Middle frontal gyrus (tissue), 1 donor: ENCODE measurements around the gene AKNA.

ENCODE experiments used
- DNase-seq: peaks from one replicate; pipeline ENCODE4 v3.0.0-alpha.2; 2015; ENCODE audit warnings: low spot score; ENCODE audit errors: extremely low spot score

The AKNA gene

GRCh38 chr9:114287001-114287762, 100.6 kb downstream of the AKNA start:
- no peak for DNase-seq

GRCh38 chr9:114286146-114286679, 101.6 kb downstream of the AKNA start:
- no peak for DNase-seq

- no peak for DNase-seq
Measured at GRCh38 chr9:114285166-114285867, 102.5 kb downstream of the AKNA start.

DNA sequence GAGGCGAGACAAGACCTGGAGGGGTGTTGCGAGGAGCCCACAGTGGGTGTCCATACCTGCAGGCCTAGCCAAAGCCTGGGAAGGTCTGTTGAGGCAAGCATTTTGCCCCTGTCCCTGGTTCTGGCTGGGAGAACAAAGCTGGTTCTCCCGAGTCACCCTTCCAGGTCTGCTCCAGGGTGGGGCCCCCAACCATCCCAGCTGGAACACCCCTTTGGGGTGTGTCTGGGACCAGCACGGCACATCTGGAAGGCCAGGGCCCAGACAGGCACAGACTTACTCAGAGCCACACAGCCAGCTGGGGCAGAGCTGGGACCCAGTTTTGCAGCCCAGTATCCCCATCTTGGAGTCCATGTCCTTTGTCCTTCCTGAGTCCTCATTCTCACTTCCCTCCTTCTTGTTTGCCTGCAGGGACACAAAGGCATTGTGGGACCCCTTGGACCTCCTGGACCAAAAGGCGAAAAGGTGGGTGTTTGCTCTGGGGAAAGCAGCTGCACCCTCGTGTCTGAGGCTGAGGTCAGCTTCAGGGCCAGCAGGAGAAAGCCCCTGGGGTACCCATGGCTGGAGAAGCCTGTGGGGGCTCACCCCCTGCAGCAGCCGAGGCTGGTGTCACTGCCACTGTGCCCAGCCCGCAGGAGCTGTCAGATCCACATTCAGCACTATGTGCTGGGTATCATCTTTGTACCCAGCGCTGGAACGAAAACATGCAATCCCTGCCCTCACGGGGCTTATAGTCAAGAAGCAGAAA, 103.3 kb downstream of the AKNA start:
- no peak for DNase-seq
